Calu3 (cell line): ENCODE data around the gene LPIN1. TPM values are rescaled to one million over a fixed set of nuclear protein-coding genes. Genes with fewer than 3 reads are reported as not detected.

ENCODE experiments used
- BruUV-seq: library from RNA; stranded (reverse); fragments of 400-500 nt; replicated peaks from 2 replicates; lab custom pipeline; 2021; lab: Mats Ljungman, UMichigan
- CTCF ChIA-PET: fragments of 300-600 bp; sonication (Branson Sonifier 250); formaldehyde crosslinking; loops from one replicate; lab custom pipeline; 2022; ENCODE audit warnings: antibody characterized with exemption; lab: Charles Lee
- DNase-seq: peaks from one replicate; pipeline ENCODE4 v3.0.0; 2022
- H3K27ac Mint-ChIP-seq: one replicate; pipeline ENCODE4 v1.8.0; 2022; ENCODE audit warnings: mixed read lengths; ENCODE audit not compliant: unreplicated experiment
- H3K27me3 Mint-ChIP-seq: one replicate; pipeline ENCODE4 v1.8.0; 2022; ENCODE audit warnings: mixed read lengths; ENCODE audit not compliant: unreplicated experiment
- H3K36me3 Mint-ChIP-seq: one replicate; pipeline ENCODE4 v1.8.0; 2022; ENCODE audit warnings: mild to moderate bottlenecking, moderate library complexity, mixed read lengths; ENCODE audit not compliant: insufficient read depth, unreplicated experiment
- H3K4me1 Mint-ChIP-seq: one replicate; pipeline ENCODE4 v1.8.0; 2022; ENCODE audit warnings: mild to moderate bottlenecking, low read depth, mixed read lengths; ENCODE audit not compliant: unreplicated experiment
- H3K4me3 Mint-ChIP-seq: one replicate; pipeline ENCODE4 v1.8.0; 2022; ENCODE audit warnings: mild to moderate bottlenecking, low read depth, moderate library complexity, mixed read lengths; ENCODE audit not compliant: unreplicated experiment
- H3K9me3 Mint-ChIP-seq: one replicate; pipeline ENCODE4 v1.8.0; 2022; ENCODE audit warnings: low read depth, mixed read lengths; ENCODE audit not compliant: unreplicated experiment
- intact Hi-C: fragments of 100-400 bp; cut with micrococcal nuclease; formaldehyde crosslinking; loops from one replicate; pipeline ENCODE4 v1.10.0; 2022; ENCODE audit not compliant: unreplicated experiment
- total RNA-seq: library from RNA; stranded (reverse); gene quantifications from 2 replicates; pipeline ENCODE4 v1.2.3, GENCODE V29; 2022
- TF ChIP-seq, protein P1 (sequence below): fragments of 200-600 bp; IDR thresholded peaks from one replicate; pipeline ENCODE4 v1.8.0; 2022; ENCODE audit warnings: antibody characterized with exemption; ENCODE audit not compliant: unreplicated experiment

The LPIN1 gene
- total RNA-seq, 1 experiment from 2014 or later, result 53.5 TPM

DNA sequence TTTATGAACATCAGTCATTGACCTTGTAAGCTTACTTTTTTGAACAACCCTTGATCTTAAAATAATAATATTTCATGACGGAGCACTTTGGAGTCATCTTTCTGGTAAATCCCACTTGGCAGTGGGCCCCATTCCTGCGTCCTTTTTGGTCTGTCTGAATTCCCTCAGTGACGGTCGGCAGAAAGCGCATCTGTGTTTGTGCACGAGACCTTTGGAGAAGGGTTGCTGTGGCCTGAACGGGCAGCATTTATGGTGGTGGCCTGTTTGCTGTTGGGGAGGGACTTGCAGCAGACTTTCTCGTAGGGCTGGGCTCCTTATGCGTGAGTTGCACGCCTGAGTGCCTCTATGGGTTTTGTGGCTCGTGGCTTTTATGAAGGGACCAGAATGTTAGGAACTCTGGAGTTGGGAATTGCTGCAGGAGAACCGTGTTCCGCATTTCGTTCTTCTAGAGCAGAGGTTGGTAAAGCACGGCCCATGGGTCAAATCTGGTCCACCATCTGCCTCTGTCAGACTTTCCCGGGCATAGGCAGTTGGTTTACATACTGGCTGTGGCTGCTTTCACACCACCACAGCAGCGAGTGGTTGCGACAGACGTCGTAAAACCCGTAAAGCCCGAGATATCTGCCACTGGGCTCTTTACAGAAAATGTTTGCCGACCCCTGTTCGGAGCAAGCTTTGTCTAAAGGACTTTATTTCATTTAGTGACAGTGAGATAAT lies 30.8 kb downstream of the LPIN1 start:
- TF ChIP-seq, protein P1, sequence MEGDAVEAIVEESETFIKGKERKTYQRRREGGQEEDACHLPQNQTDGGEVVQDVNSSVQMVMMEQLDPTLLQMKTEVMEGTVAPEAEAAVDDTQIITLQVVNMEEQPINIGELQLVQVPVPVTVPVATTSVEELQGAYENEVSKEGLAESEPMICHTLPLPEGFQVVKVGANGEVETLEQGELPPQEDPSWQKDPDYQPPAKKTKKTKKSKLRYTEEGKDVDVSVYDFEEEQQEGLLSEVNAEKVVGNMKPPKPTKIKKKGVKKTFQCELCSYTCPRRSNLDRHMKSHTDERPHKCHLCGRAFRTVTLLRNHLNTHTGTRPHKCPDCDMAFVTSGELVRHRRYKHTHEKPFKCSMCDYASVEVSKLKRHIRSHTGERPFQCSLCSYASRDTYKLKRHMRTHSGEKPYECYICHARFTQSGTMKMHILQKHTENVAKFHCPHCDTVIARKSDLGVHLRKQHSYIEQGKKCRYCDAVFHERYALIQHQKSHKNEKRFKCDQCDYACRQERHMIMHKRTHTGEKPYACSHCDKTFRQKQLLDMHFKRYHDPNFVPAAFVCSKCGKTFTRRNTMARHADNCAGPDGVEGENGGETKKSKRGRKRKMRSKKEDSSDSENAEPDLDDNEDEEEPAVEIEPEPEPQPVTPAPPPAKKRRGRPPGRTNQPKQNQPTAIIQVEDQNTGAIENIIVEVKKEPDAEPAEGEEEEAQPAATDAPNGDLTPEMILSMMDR, result no peak
- H3K27ac Mint-ChIP-seq, result no peak overlapping the region
- no peak for DNase-seq
- no TSS peak for BruUV-seq
- intact Hi-C loops, result loop anchor here (10.0 kb wide), 1 partner anchor 192 kb away; no protein-coding TSS in a partner anchor
- H3K36me3 Mint-ChIP-seq, result peaks cover 25% of the 10 kb centered on the region
- H3K4me3 Mint-ChIP-seq, result no peak overlapping the region
- peaks cover 21% of the 10 kb centered on the region for H3K4me1 Mint-ChIP-seq
- no peaks in the 10 kb centered on the region for H3K9me3 Mint-ChIP-seq
- no peaks in the 10 kb centered on the region for H3K27me3 Mint-ChIP-seq
- CTCF ChIA-PET, result no interaction called here

DNA sequence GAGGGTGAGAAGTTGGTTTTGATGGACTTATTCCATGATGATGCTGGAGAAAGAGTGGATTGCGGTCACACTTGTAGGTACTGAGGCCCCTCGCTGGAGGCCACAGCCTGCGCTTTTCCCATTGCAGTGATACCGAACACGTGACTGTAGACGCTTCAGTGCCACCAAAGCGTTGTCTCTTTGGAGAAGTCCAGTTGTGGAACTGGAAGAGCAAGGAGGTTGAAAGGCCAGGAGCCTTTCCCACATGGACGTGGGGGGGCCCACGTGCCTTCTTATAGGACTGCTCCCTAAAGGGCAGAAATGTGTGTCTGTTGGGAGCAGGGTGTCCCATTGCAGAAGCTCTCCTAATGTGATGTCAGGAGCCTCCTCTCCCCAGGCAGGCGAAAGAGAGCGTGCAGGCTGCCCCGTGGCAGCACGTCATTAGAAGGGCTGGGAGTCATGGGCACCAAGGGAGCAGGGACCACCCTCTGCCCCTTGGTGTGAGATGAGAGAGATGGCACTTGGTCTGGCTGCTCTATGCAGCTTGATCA lies 31.5 kb downstream of the LPIN1 start:
- no peaks in the 10 kb centered on the region for H3K27me3 Mint-ChIP-seq
- intact Hi-C loops, result loop anchor here (2.0 to 10.0 kb wide), 2 partner anchors 89 to 193 kb away; no protein-coding TSS in a partner anchor
- peaks cover 26% of the 10 kb centered on the region for H3K36me3 Mint-ChIP-seq
- CTCF ChIA-PET, result no interaction called here
- H3K27ac Mint-ChIP-seq, result no peak overlapping the region
- TF ChIP-seq, protein P1, result no peak
- DNase-seq, result no peak
- peaks cover 21% of the 10 kb centered on the region for H3K4me1 Mint-ChIP-seq
- H3K4me3 Mint-ChIP-seq, result no peak overlapping the region
- no TSS peak for BruUV-seq
- H3K9me3 Mint-ChIP-seq, result no peaks in the 10 kb centered on the region

DNA sequence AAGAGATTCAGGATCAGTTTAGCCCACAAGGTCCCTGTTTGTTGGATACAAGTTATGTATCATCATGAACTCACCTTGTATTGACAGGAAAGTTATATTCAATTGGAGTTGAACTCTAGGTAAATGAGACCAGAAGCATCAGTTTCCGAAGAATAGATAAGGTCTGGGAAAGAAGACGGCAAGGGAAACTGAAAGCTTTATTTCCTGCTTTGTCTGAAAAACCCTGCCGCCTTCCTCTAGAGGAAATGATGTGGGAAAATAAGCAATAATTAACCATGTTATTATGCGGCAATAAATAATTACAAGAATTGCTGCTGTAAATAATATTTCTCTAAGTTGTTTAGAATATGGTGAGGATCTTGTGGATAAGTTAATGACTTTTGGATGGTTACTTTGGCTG lies 32.0 kb downstream of the LPIN1 start:
- Mint-ChIP-seq H3K27me3 (no peaks in the 10 kb centered on the region), H3K4me3 (no peak overlapping the region), H3K9me3 (no peaks in the 10 kb centered on the region), H3K36me3 (peaks cover 27% of the 10 kb centered on the region), H3K4me1 (peaks cover 21% of the 10 kb centered on the region), H3K27ac (no peak overlapping the region)
- intact Hi-C loops, result loop anchor here (2.0 to 10.0 kb wide), 2 partner anchors 90 to 194 kb away; no protein-coding TSS in a partner anchor
- no peak for DNase-seq
- TF ChIP-seq, protein P1, result no peak
- BruUV-seq, result no TSS peak
- CTCF ChIA-PET, result no interaction called here

DNA sequence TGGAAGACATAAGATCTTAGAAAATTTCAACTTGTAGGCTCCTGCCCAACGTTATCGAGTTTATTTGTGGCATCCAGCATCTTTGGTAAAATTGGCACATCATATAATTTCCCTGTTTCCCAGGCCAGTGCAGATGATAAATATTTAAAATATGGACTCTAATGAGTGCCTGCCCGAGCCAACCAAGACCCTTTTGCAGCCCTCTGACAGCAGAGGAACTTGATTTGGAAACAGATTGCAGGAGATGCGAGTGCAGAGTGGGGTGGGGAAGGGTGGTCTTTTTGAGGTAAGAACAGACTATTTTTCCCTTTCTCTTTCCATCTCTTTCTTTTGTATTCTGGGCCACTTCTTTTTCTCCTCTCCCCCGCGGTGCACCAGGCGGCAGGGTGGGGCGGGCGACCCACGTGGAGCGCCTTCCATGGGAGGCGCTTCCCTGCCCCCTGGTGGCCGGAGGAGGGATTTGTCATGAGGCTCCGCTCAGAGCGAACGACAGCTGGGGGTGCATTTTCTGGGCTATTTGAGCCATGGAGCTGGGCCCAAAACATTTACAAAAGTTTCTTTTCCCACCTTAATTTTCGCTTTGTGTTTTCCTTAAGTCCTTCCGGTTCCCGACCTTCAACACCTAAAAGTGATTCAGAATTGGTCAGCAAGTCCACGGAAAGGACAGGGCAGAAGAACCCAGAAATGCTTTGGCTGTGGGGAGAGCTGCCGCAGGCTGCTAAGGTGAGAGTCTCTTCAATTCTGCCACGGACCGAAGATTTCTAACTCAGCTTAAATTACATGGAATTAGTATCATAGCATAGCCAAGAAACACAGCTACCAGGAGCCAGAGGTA lies 32.7 kb downstream of the LPIN1 start:
- Mint-ChIP-seq H3K4me3 (no peak overlapping the region), H3K9me3 (no peaks in the 10 kb centered on the region), H3K36me3 (peaks cover 27% of the 10 kb centered on the region), H3K27ac (no peak overlapping the region), H3K27me3 (no peaks in the 10 kb centered on the region), H3K4me1 (peaks cover 21% of the 10 kb centered on the region)
- peak; percentile 88 for DNase-seq
- TF ChIP-seq, protein P1, result peak; percentile 95
- BruUV-seq, result no TSS peak
- CTCF ChIA-PET, result interaction anchor here (0.7 to 1.9 kb wide), 7 partner anchors 25 to 98 kb away, joined by 3 to 16 read pairs (median 3); no protein-coding TSS in a partner anchor
- intact Hi-C loops, result loop anchor here (1.0 to 10.0 kb wide), 4 partner anchors 41 to 194 kb away; no protein-coding TSS in a partner anchor
